Ovary (tissue), 9 donors: ENCODE results near the gene TMEM109. TPM values are rescaled to one million over a fixed set of nuclear protein-coding genes. Genes with fewer than 3 reads are reported as not detected.
A peak's percentile ranks its signal among the peaks of the same experiment; 100 is the strongest.

Experiments used
- DNase-seq, 5 donors: peaks; one replicate each; pipeline ENCODE4 v3.0.0-alpha.2; 2019 to 2020
- H3K27ac ChIP-seq, 2 donors: fragments of 200-600 bp; one replicate each; pipeline versions ENCODE4 v1.5.1 to v1.8.0; 2019 to 2022
- H3K27me3 ChIP-seq: fragments of 200-600 bp; one replicate; pipeline ENCODE4 v1.8.0; 2022
- H3K36me3 ChIP-seq: fragments of 200-600 bp; sonication (generic); one replicate; pipeline ENCODE4 v1.5.1; 2019
- H3K4me1 ChIP-seq: one replicate; pipeline ENCODE4 v1.8.1; 2013; ENCODE audit warnings: mild to moderate bottlenecking, moderate library complexity; ENCODE audit not compliant: insufficient read depth
- H3K4me3 ChIP-seq: fragments of 200-600 bp; sonication (generic); one replicate; pipeline ENCODE4 v1.5.1; 2017
- H3K9me3 ChIP-seq, 2 donors: fragments of 200-600 bp in 1 of 2; sonication (generic) in 1 of 2; one replicate each; pipeline versions ENCODE4 v1.5.1 to v1.8.1; 2013 to 2019; ENCODE audit warnings: mild to moderate bottlenecking in 1 of 2, moderate library complexity in 1 of 2
- CTCF ChIP-seq, 3 donors: fragments of 450-650 bp in 2 of 3; fragments of 200-600 bp in 1 of 3; IDR thresholded peaks; one replicate each; pipeline versions ENCODE4 v1.5.1 to v1.8.0; 2016 to 2022; ENCODE audit warnings: antibody characterized with exemption in 3 of 3, mild to moderate bottlenecking in 1 of 3
- EP300 ChIP-seq: sonication (generic); formaldehyde crosslinking; IDR thresholded peaks from one replicate; pipeline ENCODE4 v1.6.1; 2017; ENCODE audit warnings: antibody characterized with exemption
- POLR2A ChIP-seq: fragments of 450-650 bp; IDR thresholded peaks from one replicate; pipeline ENCODE4 v1.6.1; 2017; ENCODE audit warnings: antibody characterized with exemption, mild to moderate bottlenecking, moderate library complexity
- whole genome bisulfite sequencing, 3 donors: extraction: QIAGEN DNeasy Blood & Tissue Kit in 1 of 3; methylation state at CpG; one replicate each; pipeline versions ENCODE4 v1.1.5 to v1.1.7; 2013 to 2017; 5-methylcytosine and 5-hydroxymethylcytosine counted together
- intact Hi-C, 4 donors: fragments of 100-400 bp; cut with DNase I; formaldehyde crosslinking; loops; one replicate each; pipeline versions ENCODE4 v1.11.0 to v1.15.1; 2022 to 2023
- polyA plus RNA-seq, 2 donors: library from polyadenylated mRNA; stranded (reverse); fragments of 200-250 nt in 1 of 2; fragments of 350-450 nt in 1 of 2; fragmentation: Illumina TruSeq in 1 of 2; extraction: RNeasy Lipid Tissue Mini Kit (QIAGEN cat#74804) in 1 of 2; gene quantifications; one replicate each; pipeline ENCODE4 v1.2.3, GENCODE V29; 2013 to 2014
- total RNA-seq, 7 donors: library from RNA; depleted of rRNA in 2 of 7; stranded (reverse); fragments of >200 nt in 2 of 7; fragmentation: NEBNext Ultra II Directional in 3 of 7; extraction: Animal tissue kit (Norgen Biotek cat#: 25700) in 3 of 7; gene quantifications; one replicate each; pipeline versions ENCODE4 v1.1.0 to v1.2.4, GENCODE V29; 2016 to 2023
- donor health status: DM: no; HTN: no; CAD: no; lungs with moderate emphysema.
- donor health status: DM: no; HTN: no; CAD: no.
- donor health status: Bipolar disorder and iron deficiency.
- donor health status: DM: yes; HTN: yes; CAD: no.
- donor health status: DM: no; HTN: no; CAD: no.
- donor health status: DM: yes; HTN: yes; CAD: no.

Gene TMEM109
- total and polyA plus RNA-seq, 9 donors, result 88.7 to 145 (median 121) TPM

GRCh38 chr11:60950933-60951605, 37.1 kb downstream of the TMEM109 start:
- peak; percentile 47 to 73 (median 61) for DNase-seq
- peak overlapping the region; percentile 47 for H3K4me3 ChIP-seq
- H3K9me3 ChIP-seq, result no peaks in the 10 kb centered on the region
- H3K4me1 ChIP-seq, result peaks cover 8% of the 10 kb centered on the region
- TF ChIP-seq EP300, result no peak
- TF ChIP-seq POLR2A, result no peak
- no peak for TF ChIP-seq CTCF (IDR thresholded peaks at IDR 0.05)
- intact Hi-C loops, result loop anchor here in 1 of 4 donors (5.0 kb wide), 1 partner anchor 176 kb away; no protein-coding TSS in a partner anchor
- H3K27ac ChIP-seq, result peak overlapping the region; percentile 62 to 90
- no peaks in the 10 kb centered on the region for H3K27me3 ChIP-seq
- H3K36me3 ChIP-seq, result no peaks in the 10 kb centered on the region
- WGBS, 3 donors, result 7 to 11% (median 8%) methylated on average over 80 to 86 of the region's 86 CpGs

- WGBS, 3 donors, result 1 to 3% (median 3%) methylated on average over 8 of the region's 8 CpGs
- H3K4me1 ChIP-seq, result peaks cover 8% of the 10 kb centered on the region
- no peaks in the 10 kb centered on the region for H3K36me3 ChIP-seq
- H3K27me3 ChIP-seq, result no peaks in the 10 kb centered on the region
- H3K9me3 ChIP-seq, result no peaks in the 10 kb centered on the region
- peak overlapping the region; percentile 47 for H3K4me3 ChIP-seq
- peak in 1 of 5 donors; percentile 47 for DNase-seq
- peak overlapping the region; percentile 62 to 90 for H3K27ac ChIP-seq
- TF ChIP-seq EP300 (no peak), CTCF (IDR thresholded peaks at IDR 0.05) (no peak), POLR2A (no peak)
- intact Hi-C loops, result loop anchor here in 1 of 4 donors (5.0 kb wide), 1 partner anchor 176 kb away; no protein-coding TSS in a partner anchor
Measured at GRCh38 chr11:60951606-60951903, 37.6 kb downstream of the TMEM109 start.

GRCh38 chr11:60951904-60952741, 38.2 kb downstream of the TMEM109 start, which contains the start of gene SLC15A3:
Gene SLC15A3, minus strand, starts transcription at chr11:60952176. Its CDS starts 625 bp downstream, at chr11:60951551.
- Histone ChIP-seq H3K4me1 (peaks cover 8% of the 10 kb centered on the region), H3K27ac (peak within 1 kb of the TSS; percentile 62 to 90), H3K36me3 (no peaks in the 10 kb centered on the region), H3K4me3 (peak within 1 kb of the TSS; percentile 47), H3K27me3 (no peaks in the 10 kb centered on the region), H3K9me3 (no peaks in the 10 kb centered on the region)
- DNase-seq, result peak; percentile 61 to 65 (median 62)
- TF ChIP-seq EP300 (no peak), POLR2A (no peak), CTCF (IDR thresholded peaks at IDR 0.05) (no peak)
- WGBS, 3 donors, result 3 to 4% (median 3%) methylated on average over 23 of the region's 23 CpGs
- intact Hi-C loops, result loop anchor here in 1 of 4 donors (5.0 kb wide), 1 partner anchor 175 kb away; no protein-coding TSS in a partner anchor

- 23 to 32% (median 32%) methylated on average over 3 of the region's 3 CpGs for WGBS, 3 donors
- Histone ChIP-seq H3K4me1 (peaks cover 8% of the 10 kb centered on the region), H3K9me3 (no peaks in the 10 kb centered on the region), H3K27me3 (no peaks in the 10 kb centered on the region), H3K36me3 (no peaks in the 10 kb centered on the region), H3K27ac (peak overlapping the region; percentile 62 to 90), H3K4me3 (peak overlapping the region; percentile 47)
- no peak for TF ChIP-seq POLR2A
- no peak for TF ChIP-seq EP300
- TF ChIP-seq CTCF (IDR thresholded peaks at IDR 0.05), result no peak
- DNase-seq, result no peak
- intact Hi-C loops, result loop anchor here in 1 of 4 donors (5.0 kb wide), 1 partner anchor 175 kb away; no protein-coding TSS in a partner anchor
Measured at GRCh38 chr11:60952742-60953170, 38.8 kb downstream of the TMEM109 start.
